Measurements from ENCODE around the gene HRAS.

Gene HRAS

DNA sequence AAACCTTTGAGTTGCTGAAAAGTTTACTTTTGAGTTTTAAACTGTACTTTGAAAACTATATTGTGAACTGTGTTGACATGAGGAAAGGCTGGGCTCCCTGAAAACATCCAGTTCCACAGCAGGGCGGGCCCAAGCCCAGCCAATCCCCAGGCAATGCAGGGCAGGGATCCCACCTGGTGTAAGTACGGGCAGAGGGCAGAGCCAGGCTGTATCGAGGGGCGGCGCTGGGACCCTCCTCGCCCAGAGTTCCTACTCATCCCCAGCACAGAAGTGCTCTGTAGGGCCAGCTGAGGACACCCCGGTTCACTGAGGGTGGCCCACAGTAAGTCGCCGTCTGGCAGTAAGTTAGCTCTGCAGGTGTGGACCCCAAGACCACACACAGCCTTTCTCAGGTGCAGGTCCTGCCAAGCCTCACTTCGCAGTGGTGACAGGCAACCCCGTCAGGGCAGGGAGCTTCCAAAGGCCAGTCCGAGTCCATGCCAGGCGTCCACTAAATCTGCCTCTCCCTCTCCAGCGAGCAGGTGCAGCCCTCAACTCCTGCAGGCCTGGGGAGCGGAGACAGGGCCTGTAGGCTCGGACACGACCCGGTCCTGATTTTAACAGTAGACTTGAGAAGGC is 31.7 kb upstream of the HRAS start:
- DNase-seq, result no peak

DNA sequence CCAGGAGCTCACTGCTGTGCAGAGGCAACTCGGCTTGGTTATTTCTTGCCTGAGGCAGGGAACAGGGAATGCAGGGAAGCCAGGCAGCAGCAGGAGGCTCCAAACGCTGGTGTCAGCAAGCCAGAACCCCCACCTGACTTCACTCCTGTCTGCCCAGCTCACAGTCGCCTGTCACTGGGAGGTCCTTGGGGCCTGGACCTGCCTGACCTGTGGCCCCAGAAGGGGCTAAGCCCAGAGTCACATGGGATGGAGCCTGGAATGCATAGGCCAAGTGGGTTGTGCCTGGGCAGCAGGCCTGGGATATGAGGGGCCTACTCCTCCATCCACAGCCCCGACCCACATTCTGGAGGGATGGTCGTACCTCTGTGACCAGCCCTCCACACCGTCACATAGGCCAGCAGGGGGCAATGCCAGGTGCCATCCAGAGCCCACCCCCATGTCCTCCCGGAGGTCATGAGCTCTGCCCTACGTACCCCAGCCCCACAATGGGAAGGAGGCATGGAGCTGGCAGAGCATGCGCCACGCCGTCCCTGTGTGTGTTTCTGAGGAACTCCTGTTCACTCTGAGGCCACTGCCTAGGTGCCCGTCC is 30.6 kb upstream of the HRAS start:
- DNase-seq, result no peak

DNA sequence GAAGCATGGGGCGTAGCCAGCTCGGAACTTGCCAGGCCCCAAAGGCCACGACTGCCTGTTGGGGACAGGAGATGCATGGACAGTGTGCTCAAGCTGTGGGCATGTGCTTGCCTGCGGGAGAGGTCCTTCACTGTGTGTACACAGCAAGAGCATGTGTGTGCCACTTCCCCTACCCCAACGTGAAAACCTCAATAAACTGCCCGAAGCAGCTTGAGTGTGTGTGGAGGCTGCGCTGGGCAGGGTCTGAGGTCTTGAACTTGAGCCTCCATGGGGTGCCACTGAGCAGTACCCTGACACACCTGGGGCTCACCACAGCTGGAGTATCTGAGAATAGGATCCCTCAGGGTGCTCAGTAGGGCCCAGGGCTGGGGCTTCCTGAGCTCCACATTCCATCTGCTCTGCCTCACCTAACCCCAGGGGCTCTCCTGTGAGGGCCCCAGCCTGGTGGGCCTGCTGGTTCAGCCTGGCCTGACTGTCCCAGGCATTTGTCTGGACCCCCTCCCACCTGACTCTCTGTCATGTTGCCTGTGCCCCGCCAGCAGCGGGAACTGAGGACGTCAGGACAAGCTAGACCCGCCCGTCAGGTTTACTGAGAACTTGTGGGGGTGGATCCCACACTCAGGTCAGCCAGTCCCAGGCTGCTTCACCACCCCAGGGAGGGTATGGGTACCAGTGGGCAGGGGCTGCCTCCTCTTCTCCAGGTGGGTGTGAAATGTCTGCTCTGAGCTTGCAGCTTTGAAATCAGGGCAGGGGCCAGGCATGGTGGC is 28.6 kb upstream of the HRAS start:
- DNase-seq, result no peak

DNA sequence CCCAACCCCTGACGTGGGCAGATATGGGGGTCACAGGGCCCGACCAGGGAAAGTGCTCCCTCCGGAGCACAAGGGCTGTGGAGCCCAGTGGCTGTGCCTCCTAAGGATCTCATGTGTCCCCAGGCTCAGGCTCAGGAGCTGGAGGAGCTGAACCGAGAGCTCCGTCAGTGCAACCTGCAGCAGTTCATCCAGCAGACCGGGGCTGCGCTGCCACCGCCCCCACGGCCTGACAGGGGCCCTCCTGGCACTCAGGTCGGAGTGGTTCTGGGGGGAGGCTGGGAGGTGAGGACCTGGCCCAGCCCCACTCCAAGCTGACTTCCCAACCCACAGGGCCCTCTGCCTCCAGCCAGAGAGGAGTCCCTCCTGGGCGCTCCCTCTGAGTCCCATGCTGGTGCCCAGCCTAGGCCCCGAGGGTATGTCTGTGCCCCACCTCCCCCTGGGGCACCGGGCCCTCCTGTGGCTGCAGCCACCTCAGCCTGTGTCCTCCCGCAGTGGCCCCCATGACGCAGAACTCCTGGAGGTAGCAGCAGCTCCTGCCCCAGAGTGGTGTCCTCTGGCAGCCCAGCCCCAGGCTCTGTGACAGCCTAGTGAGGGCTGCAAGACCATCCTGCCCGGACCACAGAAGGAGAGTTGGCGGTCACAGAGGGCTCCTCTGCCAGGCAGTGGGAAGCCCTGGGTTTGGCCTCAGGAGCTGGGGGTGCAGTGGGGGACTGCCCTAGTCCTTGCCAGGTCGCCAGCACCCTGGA is 27.9 kb upstream of the HRAS start:
- DNase-seq, result no peak

DNA sequence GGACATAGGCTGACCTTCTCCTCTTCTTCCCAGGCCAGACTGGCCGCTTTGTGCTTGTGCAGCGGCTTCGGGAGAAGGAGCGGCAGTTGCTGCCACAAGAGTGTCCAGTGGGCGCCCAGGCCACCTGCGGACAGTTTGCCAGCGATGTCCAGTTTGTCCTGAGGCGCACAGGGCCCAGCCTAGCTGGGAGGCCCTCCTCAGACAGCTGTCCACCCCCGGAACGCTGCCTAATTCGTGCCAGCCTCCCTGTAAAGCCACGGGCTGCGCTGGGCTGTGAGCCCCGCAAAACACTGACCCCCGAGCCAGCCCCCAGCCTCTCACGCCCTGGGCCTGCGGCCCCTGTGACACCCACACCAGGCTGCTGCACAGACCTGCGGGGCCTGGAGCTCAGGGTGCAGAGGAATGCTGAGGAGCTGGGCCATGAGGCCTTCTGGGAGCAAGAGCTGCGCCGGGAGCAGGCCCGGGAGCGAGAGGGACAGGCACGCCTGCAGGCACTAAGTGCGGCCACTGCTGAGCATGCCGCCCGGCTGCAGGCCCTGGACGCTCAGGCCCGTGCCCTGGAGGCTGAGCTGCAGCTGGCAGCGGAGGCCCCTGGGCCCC is 26.8 kb upstream of the HRAS start:
- no peak for DNase-seq

DNA sequence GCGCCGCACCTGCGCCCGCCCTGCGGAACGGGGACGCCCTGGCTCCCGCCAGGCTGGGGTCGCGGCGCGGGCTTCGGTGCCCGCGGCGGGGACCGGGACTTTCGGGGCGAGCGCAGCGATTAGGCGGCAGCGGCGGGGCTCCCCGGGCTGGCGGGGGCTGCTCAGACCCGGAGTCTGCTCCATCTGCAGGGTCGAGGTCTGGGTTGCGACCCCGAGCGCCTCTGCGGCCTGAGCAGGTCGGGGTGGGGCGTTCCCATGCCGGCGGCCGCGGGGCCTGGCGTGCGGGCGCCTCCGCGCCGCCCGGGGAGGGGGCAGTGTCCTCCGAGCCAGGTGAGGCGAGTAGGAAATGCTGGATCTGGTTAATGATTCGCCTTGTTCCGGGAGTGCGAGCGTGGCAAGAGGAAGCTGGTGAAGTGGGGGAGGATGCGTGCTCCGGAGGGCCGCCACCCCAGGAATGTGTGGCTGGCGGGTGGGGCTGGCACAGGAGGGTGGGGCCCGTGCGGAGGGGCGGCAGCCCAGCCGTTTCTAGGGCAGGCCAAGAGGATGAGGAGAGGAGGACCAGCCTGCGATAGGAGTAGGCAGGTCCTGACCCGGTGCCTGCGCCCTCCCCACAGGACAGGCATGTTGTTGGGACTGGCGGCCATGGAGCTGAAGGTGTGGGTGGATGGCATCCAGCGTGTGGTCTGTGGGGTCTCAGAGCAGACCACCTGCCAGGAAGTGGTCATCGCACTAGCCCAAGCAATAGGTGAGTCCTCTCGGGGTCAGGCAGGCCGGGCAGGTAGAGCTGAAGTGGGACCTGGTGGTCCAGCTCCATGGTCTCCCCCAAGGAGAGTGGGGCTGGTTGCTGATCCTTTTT is 26.0 kb upstream of the HRAS start:
- no peak for DNase-seq

DNA sequence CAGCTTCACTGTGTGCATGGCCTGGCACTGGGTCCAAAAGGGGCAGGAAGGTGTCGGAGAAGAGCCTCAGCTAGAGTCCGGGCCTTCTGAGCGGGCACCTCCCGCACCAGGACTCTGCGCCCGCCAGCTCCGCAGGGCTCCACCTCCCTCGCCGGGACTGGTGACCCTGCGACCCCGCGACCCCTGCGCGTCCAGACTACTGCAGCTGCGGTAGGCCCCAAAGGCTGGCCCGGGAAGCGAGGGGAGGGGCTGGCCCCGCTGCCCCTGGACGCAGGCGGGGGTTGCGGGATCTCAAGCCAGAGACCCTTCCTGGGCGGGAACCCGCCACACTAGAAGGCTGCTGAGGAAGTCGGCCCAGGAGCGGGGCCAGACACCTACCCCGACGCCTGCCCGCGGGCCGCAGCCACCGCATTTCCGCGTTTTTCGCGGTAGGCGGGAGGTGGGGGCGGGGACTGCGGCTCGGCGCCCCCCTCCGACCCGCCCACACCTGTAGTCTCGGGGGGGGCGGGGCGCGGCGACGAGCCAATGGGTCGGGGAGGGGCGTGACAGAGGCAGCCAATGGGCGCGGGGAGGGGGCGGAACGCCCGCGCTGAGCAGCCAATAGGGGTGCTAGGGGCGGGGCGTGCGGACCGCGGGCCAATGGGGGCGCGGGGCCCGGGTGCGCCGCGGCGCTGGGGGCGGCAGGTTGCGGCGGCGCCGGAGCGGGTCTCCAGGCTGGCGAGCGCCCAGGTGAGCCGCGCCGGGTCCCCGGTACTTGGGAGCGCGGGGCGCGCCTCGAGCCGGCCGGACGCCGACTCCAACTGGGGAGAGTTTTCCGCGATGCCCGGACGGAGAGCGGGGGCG is 25.1 kb upstream of the HRAS start, which contains the start of the genes LMNTD2 and RASSF7:
Gene LMNTD2 (minus strand): TSS at position 434 of the 843 bp plus-strand sequence. CDS start 22 bp downstream, at position 412.
Gene RASSF7 (plus strand): TSS at position 666 of the 843 bp plus-strand sequence. CDS start 799 bp downstream, outside the sequence.
- peak; percentile 86 for DNase-seq

DNA sequence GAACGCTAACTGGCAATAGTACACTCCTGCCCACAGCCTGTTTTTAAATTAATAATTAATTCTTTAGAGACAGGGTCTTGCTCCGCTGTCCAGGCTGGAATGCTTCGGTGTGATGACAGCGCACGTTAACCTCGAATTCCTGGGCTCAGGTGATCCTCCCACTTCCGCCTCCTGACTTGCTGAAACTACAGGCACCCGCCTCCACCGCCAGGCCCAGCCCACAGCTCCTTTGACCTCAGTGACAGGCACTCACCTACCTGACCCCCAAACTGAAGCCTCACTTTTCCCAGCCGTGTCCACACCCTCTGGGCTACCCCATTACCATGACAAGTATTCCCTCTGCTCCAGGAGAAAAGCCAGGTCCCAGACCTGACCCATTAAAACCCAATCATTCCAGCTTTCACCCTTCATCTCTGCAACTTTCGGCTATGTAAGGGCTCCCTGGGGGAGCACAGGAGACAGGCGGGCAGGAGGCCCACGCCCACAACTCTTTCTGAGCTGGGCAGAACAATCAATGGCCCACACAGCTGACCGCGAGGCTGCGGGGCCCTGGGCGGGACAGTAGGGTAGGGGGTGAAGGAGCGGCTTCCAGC is 24.4 kb upstream of the HRAS start:
- DNase-seq, result no peak

DNA sequence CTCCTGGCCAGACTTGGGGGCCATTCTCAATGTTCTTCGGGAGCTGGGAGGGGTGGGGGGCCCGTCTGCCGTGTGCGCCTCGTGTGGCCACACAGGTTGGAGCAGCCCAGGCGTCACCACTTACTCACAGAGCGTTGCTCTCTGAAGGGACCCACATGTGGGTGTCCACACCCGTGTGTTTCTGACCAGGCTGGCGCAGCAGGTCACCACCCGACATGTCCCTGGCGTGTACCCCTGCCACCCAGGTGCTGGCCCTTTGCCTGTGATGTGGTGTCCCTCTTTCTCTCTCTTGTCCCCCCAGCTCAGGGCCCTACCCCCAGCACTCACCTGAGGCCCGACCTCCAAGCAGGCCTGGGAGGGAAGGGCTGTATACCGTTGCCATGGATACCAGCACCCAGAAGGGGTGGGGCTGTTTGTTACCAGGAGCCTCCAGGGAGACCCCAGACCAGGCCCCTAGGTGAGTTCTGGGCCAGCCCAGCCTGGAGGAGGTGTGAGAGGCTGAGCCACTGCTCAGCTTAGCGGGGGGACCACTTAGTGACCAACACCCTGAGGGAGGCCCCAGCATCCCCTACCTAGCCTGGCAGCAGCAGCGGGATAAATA is 23.7 kb upstream of the HRAS start:
- DNase-seq, result no peak

DNA sequence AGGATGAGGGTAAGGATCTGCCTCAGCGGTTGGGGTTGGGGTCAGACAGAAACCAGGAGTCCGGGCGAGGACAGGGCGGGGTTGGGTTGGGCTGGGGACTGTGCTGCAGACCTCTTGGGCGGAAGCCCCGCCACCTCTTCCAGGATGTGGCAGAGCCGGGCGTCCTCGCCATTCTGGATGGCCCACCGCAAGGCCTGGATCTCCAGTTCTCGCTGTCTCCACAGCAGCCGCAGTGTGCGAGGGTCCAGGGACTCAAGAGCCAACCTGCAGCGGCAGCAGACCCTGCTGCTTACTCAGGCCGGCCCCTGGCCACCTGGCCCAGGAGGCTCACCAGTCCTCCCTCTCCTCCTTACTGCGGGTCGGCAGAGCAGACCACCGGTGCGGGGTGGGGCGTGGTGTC is 23.1 kb upstream of the HRAS start:
- no peak for DNase-seq

DNA sequence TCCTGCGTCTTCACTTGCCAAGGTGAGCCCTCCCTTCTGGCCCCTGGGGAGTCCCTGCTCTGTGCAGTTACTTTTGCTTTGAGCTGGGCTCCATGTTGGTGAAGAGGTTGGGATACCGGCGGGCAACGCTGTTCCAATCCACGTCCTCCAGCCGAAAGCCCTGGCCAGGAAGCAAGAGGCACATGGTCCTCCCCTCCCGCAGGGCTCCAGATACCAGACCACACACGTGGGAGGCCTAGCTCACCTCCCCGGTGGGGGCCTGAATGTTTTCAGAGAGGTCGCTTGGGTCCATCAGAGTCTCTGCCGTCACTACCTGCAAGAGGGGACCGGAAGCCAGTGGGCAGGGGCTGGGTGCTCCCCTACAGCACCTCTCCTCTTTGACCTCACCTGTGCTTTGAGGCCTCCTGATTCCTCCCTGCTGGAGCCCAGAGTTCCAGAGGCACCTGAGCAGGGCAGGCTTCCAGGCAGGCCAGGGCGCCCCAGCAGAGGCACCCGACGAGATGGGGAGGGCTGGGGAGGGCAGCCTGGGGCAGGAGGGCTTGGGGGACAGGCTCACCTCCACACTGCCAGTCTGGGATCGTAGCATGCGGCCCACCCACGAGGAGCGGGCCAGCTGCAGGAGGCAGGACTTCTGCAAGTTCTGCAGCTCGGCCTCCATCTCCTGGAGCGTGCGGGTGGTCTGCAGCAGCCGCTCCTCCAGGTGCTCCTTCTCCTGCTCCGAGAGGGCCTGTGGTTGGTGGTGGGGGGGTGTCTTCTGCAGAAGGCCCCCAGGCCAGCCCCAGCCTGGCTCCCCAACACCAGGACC is 22.2 kb upstream of the HRAS start:
- no peak for DNase-seq

DNA sequence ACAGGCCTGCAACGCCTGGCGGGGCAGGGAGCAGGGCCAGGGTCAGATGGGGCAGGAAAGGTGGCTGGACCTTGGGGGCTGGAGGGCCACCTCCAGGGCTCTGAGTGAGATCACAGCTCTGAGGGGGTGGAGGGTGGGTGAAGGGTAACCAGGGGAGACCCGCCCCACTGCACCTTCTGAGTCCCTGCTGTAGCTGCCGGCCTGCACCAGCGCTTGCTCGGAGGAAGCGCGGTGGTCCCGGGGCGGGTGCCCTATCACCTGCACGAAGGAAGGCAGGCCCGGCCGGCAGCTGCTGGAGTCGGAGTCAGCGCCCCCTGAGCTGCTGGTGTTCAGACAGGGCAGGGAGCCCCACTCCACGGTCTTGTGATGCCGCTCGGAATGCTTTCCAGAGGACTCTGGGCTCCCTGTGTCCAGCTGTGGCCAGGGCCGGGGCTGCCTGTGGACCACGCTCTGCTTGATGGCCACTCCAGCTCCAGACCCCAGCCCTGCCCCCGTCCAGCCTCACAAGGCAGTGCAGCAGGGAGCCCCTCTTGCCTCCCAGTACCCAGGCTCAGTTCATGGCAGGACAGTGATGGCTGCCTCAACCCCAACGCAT is 21.4 kb upstream of the HRAS start:
- no peak for DNase-seq

DNA sequence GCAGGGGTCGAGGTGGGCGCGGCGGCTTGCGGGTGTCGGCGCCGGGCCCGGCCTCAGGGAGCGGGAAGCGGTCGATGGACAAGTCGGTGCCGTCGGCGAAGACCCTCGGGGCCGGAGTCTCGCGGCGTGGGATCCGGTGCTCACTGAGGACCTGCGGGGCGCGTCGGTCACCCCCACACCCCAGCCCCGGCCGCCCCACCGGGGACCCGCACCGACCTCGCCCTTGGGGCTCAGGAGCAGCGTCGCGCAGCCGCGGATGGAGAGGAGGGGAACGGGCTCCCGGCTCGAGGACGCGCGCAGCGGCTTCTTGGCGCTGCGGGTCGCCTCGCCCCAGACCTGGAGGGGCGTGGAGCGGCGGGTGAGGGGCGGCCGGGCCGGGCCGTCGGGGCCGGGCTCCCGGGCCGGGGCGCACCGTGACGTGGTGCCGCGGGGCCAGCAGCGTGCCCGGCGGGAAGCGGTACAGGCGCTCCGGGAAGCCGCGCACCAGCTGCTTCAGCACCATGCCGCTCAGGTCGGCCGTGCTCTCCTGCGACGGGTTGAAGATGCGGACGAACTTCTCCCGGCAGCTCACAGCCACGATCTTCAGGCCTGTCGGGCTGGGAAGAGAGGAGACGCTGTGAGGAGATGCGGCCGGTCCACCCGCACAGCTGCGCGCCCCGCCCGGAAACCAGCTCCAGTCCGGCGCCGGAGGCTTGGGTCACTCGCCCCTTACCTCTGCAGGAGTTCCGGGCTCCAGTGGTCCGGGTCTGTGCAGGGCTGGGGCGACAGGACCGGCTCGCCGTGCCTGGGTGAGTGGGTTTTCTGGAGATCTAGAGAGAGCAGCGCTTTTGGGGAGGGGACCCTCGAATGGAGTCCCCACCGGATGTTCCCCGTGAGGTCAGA is 20.6 kb upstream of the HRAS start:
- DNase-seq, result no peak

DNA sequence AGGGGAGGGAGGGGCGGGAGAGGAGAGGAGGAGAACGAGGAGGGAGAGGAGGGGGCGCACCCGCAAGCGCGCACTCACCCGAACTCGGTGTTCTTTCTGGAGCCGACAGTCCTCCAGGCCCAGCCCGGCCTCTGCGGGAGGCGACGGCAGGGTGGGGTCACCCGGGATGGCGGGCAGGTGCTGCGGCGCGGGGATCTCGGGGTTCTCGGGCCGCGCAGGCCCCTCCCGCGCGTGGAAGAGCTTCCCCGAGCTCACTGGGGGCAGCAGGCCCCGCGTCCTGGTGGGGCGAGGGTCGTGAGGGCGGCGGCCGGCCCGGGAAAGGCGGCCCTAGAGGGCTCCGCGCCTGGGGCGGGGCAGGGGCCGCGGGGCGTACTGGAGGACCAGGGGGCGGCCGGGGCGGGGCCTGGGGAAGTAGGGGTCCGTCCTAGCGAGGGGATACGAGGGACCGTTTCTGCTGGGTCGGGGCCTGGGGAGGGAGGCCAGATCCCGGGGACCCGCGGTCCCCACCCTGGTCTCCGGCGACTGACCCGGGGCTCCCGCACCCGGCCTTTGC is 19.9 kb upstream of the HRAS start:
- DNase-seq, result no peak

DNA sequence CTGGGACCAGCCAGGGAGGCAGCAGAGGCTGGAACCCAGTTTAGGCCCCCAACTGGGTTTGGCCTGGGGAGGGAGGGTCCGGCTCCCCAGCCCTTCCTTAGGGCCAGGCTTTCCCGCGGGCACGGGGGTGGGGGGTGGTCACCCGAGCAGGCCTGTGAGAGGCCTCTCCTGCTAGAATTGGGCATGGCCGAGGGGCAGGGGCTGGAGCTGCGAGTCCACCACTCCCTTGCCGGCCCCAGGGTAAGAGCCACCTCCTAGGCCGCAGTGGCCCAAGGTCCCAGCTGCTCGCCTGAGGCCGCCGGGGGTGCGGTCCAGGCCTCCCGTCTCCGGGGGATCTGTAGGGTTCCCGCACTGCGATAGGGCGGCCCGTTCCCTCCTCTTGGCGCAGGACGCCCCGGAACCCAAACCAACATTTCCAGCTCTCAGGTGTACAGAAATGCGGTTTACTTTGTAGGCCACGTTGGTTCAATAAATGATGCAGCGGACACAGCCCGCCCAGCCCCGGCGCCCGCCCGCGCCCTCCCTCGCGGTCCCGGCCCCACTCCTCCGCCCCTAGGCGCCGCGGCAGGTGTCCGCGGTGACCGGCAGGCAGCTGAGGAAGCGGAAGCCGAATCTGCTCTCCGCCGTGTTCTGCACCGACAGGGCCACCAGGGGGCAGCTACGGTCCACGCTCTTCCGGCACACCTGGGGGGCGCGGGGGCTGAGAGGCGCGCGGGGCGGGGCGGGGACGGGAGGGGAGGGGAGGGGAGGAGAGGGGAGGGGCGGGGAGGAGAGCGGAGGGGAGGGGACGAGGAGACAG is 19.3 kb upstream of the HRAS start:
- DNase-seq, result peak; percentile 87

DNA sequence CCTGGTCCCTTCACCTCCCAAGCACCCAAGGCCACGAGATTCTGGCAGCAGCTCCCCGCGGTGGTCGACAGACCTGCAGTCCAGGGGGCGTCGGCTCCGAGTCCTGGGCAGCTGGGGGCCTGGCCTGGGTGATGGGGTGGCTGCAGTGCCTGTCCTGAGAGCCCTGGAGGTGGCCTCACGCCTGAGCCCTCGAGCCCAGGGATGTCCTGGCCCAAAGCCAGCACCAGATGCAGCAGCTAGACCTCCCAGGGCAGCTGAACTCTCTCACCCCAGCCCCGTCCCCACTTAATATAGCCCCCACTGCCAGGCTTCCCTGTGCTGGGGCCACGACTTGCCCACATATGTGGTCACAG is 18.6 kb upstream of the HRAS start:
- DNase-seq, result no peak

Data from COR-L47 (cell line).